Glutamatergic neuron (in vitro differentiated cells): Measurements from ENCODE around the gene KCNC4. TPM values are rescaled to one million over a fixed set of nuclear protein-coding genes. Genes with fewer than 3 reads are reported as not detected.

Experiments used
- DNase-seq: peaks from one replicate; pipeline ENCODE4 v3.0.0; 2022
- H3K27ac Mint-ChIP-seq: one replicate; pipeline ENCODE4 v1.8.0; 2020; ENCODE audit warnings: mild to moderate bottlenecking, mixed read lengths, inconsistent platforms; ENCODE audit not compliant: unreplicated experiment
- H3K27me3 Mint-ChIP-seq: one replicate; pipeline ENCODE4 v1.8.0; 2020; ENCODE audit warnings: mild to moderate bottlenecking, moderate library complexity, mixed read lengths, inconsistent platforms; ENCODE audit not compliant: unreplicated experiment
- H3K36me3 Mint-ChIP-seq: one replicate; pipeline ENCODE4 v1.8.0; 2020; ENCODE audit warnings: mild to moderate bottlenecking, mixed read lengths, inconsistent platforms; ENCODE audit not compliant: unreplicated experiment
- H3K4me1 Mint-ChIP-seq: one replicate; pipeline ENCODE4 v1.8.0; 2020; ENCODE audit warnings: mild to moderate bottlenecking, low read depth, mixed read lengths, inconsistent platforms; ENCODE audit not compliant: unreplicated experiment
- H3K4me3 Mint-ChIP-seq: one replicate; pipeline ENCODE4 v1.8.0; 2020; ENCODE audit warnings: mild to moderate bottlenecking, mixed read lengths, inconsistent platforms; ENCODE audit not compliant: unreplicated experiment
- H3K9me3 Mint-ChIP-seq: one replicate; pipeline ENCODE4 v1.8.0; 2020; ENCODE audit warnings: mild to moderate bottlenecking, moderate library complexity, mixed read lengths, inconsistent platforms; ENCODE audit not compliant: unreplicated experiment
- CTCF ChIP-seq: fragments of 200-600 bp; sonication (generic); IDR thresholded peaks from one replicate; pipeline ENCODE4 v1.5.0; 2021; ENCODE audit not compliant: partially characterized antibody, unreplicated experiment
- total RNA-seq: library from RNA; stranded (reverse); fragmentation: NEBNext Ultra II Directional; extraction: Animal tissue kit (Norgen Biotek cat#: 25700); gene quantifications from one replicate; pipeline ENCODE4 v1.2.1, GENCODE V29; 2021; ENCODE audit not compliant: unreplicated experiment

KCNC4 gene
- total RNA-seq, 1 donor from 2014 or later, result 9.7 TPM

- Mint-ChIP-seq H3K27me3 (peaks cover 2% of the 10 kb centered on the region), H3K9me3 (peaks cover 14% of the 10 kb centered on the region), H3K4me1 (peaks cover 16% of the 10 kb centered on the region), H3K4me3 (no peak overlapping the region), H3K27ac (no peak overlapping the region), H3K36me3 (peaks cover 5% of the 10 kb centered on the region)
- no peak for TF ChIP-seq CTCF
- no peak for DNase-seq
Observed at GRCh38 chr1:110253213-110253612, 43.1 kb downstream of the KCNC4 start.

GRCh38 chr1:110254604-110255391 lies 44.7 kb downstream of the KCNC4 start:
- Mint-ChIP-seq H3K4me1 (peaks cover 23% of the 10 kb centered on the region), H3K27me3 (peaks cover 2% of the 10 kb centered on the region), H3K27ac (no peak overlapping the region), H3K4me3 (no peak overlapping the region), H3K9me3 (peaks cover 13% of the 10 kb centered on the region), H3K36me3 (peaks cover 5% of the 10 kb centered on the region)
- DNase-seq, result no peak
- TF ChIP-seq CTCF, result no peak

- no peak overlapping the region for H3K4me3 Mint-ChIP-seq
- H3K27me3 Mint-ChIP-seq, result no peaks in the 10 kb centered on the region
- H3K4me1 Mint-ChIP-seq, result peaks cover 18% of the 10 kb centered on the region
- peaks cover 11% of the 10 kb centered on the region for H3K9me3 Mint-ChIP-seq
- H3K36me3 Mint-ChIP-seq, result peaks cover 5% of the 10 kb centered on the region
- no peak for DNase-seq
- no peak for TF ChIP-seq CTCF
- no peak overlapping the region for H3K27ac Mint-ChIP-seq
Observed at GRCh38 chr1:110255392-110255787, 45.3 kb downstream of the KCNC4 start.

- H3K27me3 Mint-ChIP-seq, result no peaks in the 10 kb centered on the region
- peak; percentile 40 for DNase-seq
- H3K4me1 Mint-ChIP-seq, result peaks cover 33% of the 10 kb centered on the region
- peaks cover 12% of the 10 kb centered on the region for H3K9me3 Mint-ChIP-seq
- no peaks in the 10 kb centered on the region for H3K36me3 Mint-ChIP-seq
- H3K4me3 Mint-ChIP-seq, result no peak overlapping the region
- H3K27ac Mint-ChIP-seq, result peak overlapping the region; percentile 43
- no peak for TF ChIP-seq CTCF
Observed at GRCh38 chr1:110258734-110259133, 48.6 kb downstream of the KCNC4 start.

GRCh38 chr1:110259770-110260169 lies 49.7 kb downstream of the KCNC4 start:
- peaks cover 37% of the 10 kb centered on the region for H3K4me1 Mint-ChIP-seq
- no peak for TF ChIP-seq CTCF
- H3K36me3 Mint-ChIP-seq, result no peaks in the 10 kb centered on the region
- DNase-seq, result no peak
- no peaks in the 10 kb centered on the region for H3K27me3 Mint-ChIP-seq
- peaks cover 12% of the 10 kb centered on the region for H3K9me3 Mint-ChIP-seq
- H3K27ac Mint-ChIP-seq, result no peak overlapping the region
- no peak overlapping the region for H3K4me3 Mint-ChIP-seq
